ENCODE data around the gene PGD.

The PGD gene

DNA sequence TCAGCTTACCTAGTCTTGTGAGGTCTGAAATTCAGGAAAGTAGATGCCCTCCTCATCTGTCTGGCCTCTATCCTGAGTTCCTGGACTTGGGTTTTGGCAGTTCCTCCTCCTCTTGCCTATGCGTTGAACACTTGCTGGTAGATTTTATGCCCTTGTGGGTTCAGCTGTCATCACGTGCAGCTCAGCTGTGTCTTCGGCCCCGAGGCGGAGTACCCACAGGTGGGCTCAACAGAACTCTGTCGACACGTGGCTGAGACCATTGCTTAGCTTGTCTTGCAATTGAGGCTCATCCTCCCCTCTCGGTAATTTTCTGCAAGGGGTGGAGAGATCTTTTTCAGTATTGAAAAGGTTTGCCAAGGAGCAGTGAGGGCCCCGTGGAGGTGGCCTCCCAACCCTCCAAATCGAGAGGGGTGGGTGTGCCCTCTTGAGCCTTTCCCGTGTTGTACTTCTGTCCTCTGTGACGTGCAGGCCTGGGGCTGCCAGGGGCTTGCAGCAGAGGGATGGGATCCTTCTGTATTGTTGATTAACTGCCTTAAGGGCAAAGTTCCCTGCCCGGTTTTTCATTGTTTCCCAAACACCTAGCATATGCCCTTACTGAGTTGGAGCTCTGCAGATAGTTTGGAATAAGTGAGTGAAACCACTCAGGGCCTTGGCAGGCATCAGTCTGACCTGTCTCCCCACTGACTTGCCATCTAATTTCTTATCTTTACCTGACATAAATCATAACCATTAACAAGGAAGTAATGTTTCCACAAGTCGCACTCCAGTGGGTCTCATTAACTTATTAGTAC lies 34.2 kb downstream of the PGD start:
- no peak overlapping the region for H3K27ac ChIP-seq (ENCODE audit: low read depth in 2 of 2, low read length in 2 of 2)
- H3K4me3 ChIP-seq (ENCODE audit: low read length in 2 of 2), result no peak overlapping the region
- H3K27me3 ChIP-seq (ENCODE audit: control insufficient read depth in 2 of 2, insufficient read depth in 2 of 2, low read length in 2 of 2), result no peaks in the 10 kb centered on the region
- H3K4me1 ChIP-seq (ENCODE audit: control insufficient read depth in 2 of 2, insufficient read depth in 2 of 2, low read length in 2 of 2), result peaks cover 13 to 14% of the 10 kb centered on the region in 2 donors
- H3K9me3 ChIP-seq (ENCODE audit: control insufficient read depth in 2 of 2, low read length in 2 of 2), result no peaks in the 10 kb centered on the region
- no peaks in the 10 kb centered on the region for H3K36me3 ChIP-seq (ENCODE audit: control insufficient read depth in 2 of 2, insufficient read depth in 2 of 2, low read length in 2 of 2)
- H3K9ac ChIP-seq (ENCODE audit: low read depth in 1 of 2, low read length in 2 of 2), result no peak overlapping the region

DNA sequence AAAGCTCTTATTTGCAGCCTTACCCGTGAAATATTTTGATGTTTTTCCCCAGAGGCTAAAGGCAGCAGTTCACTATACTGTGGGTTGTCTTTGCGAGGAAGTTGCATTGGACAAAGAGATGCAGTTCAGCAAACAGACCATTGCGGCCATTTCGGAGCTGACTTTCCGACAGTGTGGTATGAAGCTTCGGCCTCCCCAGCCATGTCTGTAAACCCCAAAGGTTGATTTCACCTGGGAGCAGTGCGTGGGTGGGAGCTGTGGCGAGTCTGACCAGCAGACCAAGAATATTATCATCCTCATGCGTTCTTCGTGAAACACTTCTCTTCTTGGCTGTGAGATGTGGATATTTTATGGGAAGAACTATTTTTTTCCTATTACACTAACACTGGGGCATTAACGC lies 34.9 kb downstream of the PGD start:
- H3K9me3 ChIP-seq (ENCODE audit: control insufficient read depth in 2 of 2, low read length in 2 of 2), result no peaks in the 10 kb centered on the region
- peaks cover 13 to 14% of the 10 kb centered on the region in 2 donors for H3K4me1 ChIP-seq (ENCODE audit: control insufficient read depth in 2 of 2, insufficient read depth in 2 of 2, low read length in 2 of 2)
- H3K36me3 ChIP-seq (ENCODE audit: control insufficient read depth in 2 of 2, insufficient read depth in 2 of 2, low read length in 2 of 2), result no peaks in the 10 kb centered on the region
- H3K4me3 ChIP-seq (ENCODE audit: low read length in 2 of 2), result no peak overlapping the region
- H3K27me3 ChIP-seq (ENCODE audit: control insufficient read depth in 2 of 2, insufficient read depth in 2 of 2, low read length in 2 of 2), result no peaks in the 10 kb centered on the region
- H3K9ac ChIP-seq (ENCODE audit: low read depth in 1 of 2, low read length in 2 of 2), result no peak overlapping the region
- no peak overlapping the region for H3K27ac ChIP-seq (ENCODE audit: low read depth in 2 of 2, low read length in 2 of 2)

DNA sequence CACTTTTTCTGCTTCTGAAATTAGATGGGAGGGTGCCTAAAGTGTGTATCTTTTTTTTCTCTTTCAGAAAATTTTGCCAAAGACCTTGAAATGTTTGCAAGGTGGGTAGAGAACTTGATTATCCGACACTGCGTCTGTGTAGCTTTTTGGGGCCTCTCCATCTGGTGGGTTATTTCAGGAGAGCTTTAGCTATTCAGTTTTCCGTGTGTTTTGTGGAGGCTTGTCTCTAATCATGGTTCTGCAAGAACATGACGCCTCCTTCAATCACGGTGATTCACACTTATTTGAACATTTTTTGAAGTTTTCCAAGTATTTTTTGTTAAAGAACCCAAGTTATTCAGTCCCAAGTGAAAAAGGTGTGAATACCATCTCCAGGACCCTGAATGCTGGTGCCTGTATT lies 35.7 kb downstream of the PGD start:
- Histone ChIP-seq H3K4me1 (ENCODE audit: control insufficient read depth in 2 of 2, insufficient read depth in 2 of 2, low read length in 2 of 2) (peaks cover 12 to 13% of the 10 kb centered on the region in 2 donors), H3K27ac (ENCODE audit: low read depth in 2 of 2, low read length in 2 of 2) (no peak overlapping the region), H3K36me3 (ENCODE audit: control insufficient read depth in 2 of 2, insufficient read depth in 2 of 2, low read length in 2 of 2) (no peaks in the 10 kb centered on the region), H3K9me3 (ENCODE audit: control insufficient read depth in 2 of 2, low read length in 2 of 2) (no peaks in the 10 kb centered on the region), H3K9ac (ENCODE audit: low read depth in 1 of 2, low read length in 2 of 2) (no peak overlapping the region), H3K4me3 (ENCODE audit: low read length in 2 of 2) (no peak overlapping the region), H3K27me3 (ENCODE audit: control insufficient read depth in 2 of 2, insufficient read depth in 2 of 2, low read length in 2 of 2) (no peaks in the 10 kb centered on the region)

DNA sequence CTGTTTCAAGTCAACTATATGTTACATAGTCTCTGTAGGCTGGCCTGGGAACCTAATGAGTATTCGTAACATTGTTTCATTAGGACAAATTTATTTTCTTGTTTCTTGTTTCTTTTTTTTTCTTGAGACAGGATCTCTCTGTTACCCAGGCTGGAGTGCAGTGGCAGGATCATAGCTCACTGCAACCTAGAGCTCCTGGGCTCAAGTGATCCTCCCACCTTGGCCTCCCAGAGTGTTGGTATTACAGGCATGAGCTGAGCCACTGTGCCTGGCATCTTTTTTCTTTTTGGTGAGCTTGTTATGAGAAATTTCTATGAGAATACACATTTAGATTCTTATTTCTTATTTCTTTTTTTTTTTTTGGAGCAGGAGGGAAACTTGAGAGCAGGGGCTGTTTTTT lies 38.2 kb downstream of the PGD start:
- Histone ChIP-seq H3K4me3 (ENCODE audit: low read length in 2 of 2) (no peak overlapping the region), H3K27me3 (ENCODE audit: control insufficient read depth in 2 of 2, insufficient read depth in 2 of 2, low read length in 2 of 2) (no peaks in the 10 kb centered on the region), H3K36me3 (ENCODE audit: control insufficient read depth in 2 of 2, insufficient read depth in 2 of 2, low read length in 2 of 2) (no peaks in the 10 kb centered on the region), H3K9ac (ENCODE audit: low read depth in 1 of 2, low read length in 2 of 2) (no peak overlapping the region), H3K9me3 (ENCODE audit: control insufficient read depth in 2 of 2, low read length in 2 of 2) (no peaks in the 10 kb centered on the region), H3K4me1 (ENCODE audit: control insufficient read depth in 2 of 2, insufficient read depth in 2 of 2, low read length in 2 of 2) (no peaks in the 10 kb centered on the region), H3K27ac (ENCODE audit: low read depth in 2 of 2, low read length in 2 of 2) (no peak overlapping the region)

- Histone ChIP-seq H3K27me3 (ENCODE audit: control insufficient read depth in 2 of 2, insufficient read depth in 2 of 2, low read length in 2 of 2) (no peaks in the 10 kb centered on the region), H3K4me3 (ENCODE audit: low read length in 2 of 2) (no peak overlapping the region), H3K4me1 (ENCODE audit: control insufficient read depth in 2 of 2, insufficient read depth in 2 of 2, low read length in 2 of 2) (no peaks in the 10 kb centered on the region), H3K27ac (ENCODE audit: low read depth in 2 of 2, low read length in 2 of 2) (no peak overlapping the region), H3K9ac (ENCODE audit: low read depth in 1 of 2, low read length in 2 of 2) (no peak overlapping the region), H3K36me3 (ENCODE audit: control insufficient read depth in 2 of 2, insufficient read depth in 2 of 2, low read length in 2 of 2) (no peaks in the 10 kb centered on the region), H3K9me3 (ENCODE audit: control insufficient read depth in 2 of 2, low read length in 2 of 2) (no peaks in the 10 kb centered on the region)
Measured at GRCh38 chr1:10438677-10439163, 39.9 kb downstream of the PGD start.

- Histone ChIP-seq H3K4me3 (ENCODE audit: low read length in 2 of 2) (no peak overlapping the region), H3K27me3 (ENCODE audit: control insufficient read depth in 2 of 2, insufficient read depth in 2 of 2, low read length in 2 of 2) (no peaks in the 10 kb centered on the region), H3K4me1 (ENCODE audit: control insufficient read depth in 2 of 2, insufficient read depth in 2 of 2, low read length in 2 of 2) (no peaks in the 10 kb centered on the region), H3K9me3 (ENCODE audit: control insufficient read depth in 2 of 2, low read length in 2 of 2) (no peaks in the 10 kb centered on the region), H3K36me3 (ENCODE audit: control insufficient read depth in 2 of 2, insufficient read depth in 2 of 2, low read length in 2 of 2) (no peaks in the 10 kb centered on the region), H3K27ac (ENCODE audit: low read depth in 2 of 2, low read length in 2 of 2) (no peak overlapping the region), H3K9ac (ENCODE audit: low read depth in 1 of 2, low read length in 2 of 2) (no peak overlapping the region)
Measured at GRCh38 chr1:10440305-10440704, 41.4 kb downstream of the PGD start.

GRCh38 chr1:10440794-10441193 lies 41.9 kb downstream of the PGD start:
- H3K4me3 ChIP-seq (ENCODE audit: low read length in 2 of 2), result no peak overlapping the region
- no peak overlapping the region for H3K9ac ChIP-seq (ENCODE audit: low read depth in 1 of 2, low read length in 2 of 2)
- H3K9me3 ChIP-seq (ENCODE audit: control insufficient read depth in 2 of 2, low read length in 2 of 2), result no peaks in the 10 kb centered on the region
- no peaks in the 10 kb centered on the region for H3K27me3 ChIP-seq (ENCODE audit: control insufficient read depth in 2 of 2, insufficient read depth in 2 of 2, low read length in 2 of 2)
- H3K4me1 ChIP-seq (ENCODE audit: control insufficient read depth in 2 of 2, insufficient read depth in 2 of 2, low read length in 2 of 2), result no peaks in the 10 kb centered on the region
- H3K36me3 ChIP-seq (ENCODE audit: control insufficient read depth in 2 of 2, insufficient read depth in 2 of 2, low read length in 2 of 2), result no peaks in the 10 kb centered on the region
- H3K27ac ChIP-seq (ENCODE audit: low read depth in 2 of 2, low read length in 2 of 2), result no peak overlapping the region

- Histone ChIP-seq H3K9ac (ENCODE audit: low read depth in 1 of 2, low read length in 2 of 2) (no peak overlapping the region), H3K4me1 (ENCODE audit: control insufficient read depth in 2 of 2, insufficient read depth in 2 of 2, low read length in 2 of 2) (no peaks in the 10 kb centered on the region), H3K27me3 (ENCODE audit: control insufficient read depth in 2 of 2, insufficient read depth in 2 of 2, low read length in 2 of 2) (no peaks in the 10 kb centered on the region), H3K4me3 (ENCODE audit: low read length in 2 of 2) (no peak overlapping the region), H3K9me3 (ENCODE audit: control insufficient read depth in 2 of 2, low read length in 2 of 2) (no peaks in the 10 kb centered on the region), H3K36me3 (ENCODE audit: control insufficient read depth in 2 of 2, insufficient read depth in 2 of 2, low read length in 2 of 2) (peaks cover 0 to 2% of the 10 kb centered on the region in 2 donors), H3K27ac (ENCODE audit: low read depth in 2 of 2, low read length in 2 of 2) (no peak overlapping the region)
Measured at GRCh38 chr1:10444248-10444647, 45.4 kb downstream of the PGD start.

DNA sequence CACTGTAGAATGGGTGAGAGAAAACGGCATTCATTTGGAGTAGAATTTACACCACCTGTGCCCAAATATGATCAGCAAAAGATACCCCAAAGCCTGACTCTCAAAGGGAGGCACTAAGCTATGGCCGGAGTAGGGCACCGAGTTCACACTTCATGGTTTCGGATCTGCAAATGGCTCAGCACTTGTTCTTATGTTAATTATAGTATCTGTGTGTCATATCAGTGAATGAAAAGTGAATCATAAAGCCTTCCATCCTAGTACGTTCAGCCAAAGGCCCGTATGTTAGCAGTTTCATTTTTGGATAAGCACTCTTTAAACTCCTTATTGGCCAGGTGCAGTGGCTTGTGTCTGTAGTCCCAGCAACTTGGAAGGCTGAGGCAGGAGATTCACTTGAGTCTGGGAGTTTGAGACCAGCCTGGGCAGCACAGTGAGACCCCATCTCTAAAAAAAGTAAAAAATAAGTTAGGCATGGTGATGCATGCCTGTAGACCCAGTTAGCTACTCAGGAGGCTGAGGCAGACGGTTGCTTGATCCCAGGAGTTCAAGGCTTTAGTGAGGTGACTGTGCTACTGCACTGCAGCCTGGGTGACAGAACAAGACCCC lies 46.0 kb downstream of the PGD start:
- Histone ChIP-seq H3K4me3 (ENCODE audit: low read length in 2 of 2) (no peak overlapping the region), H3K4me1 (ENCODE audit: control insufficient read depth in 2 of 2, insufficient read depth in 2 of 2, low read length in 2 of 2) (no peaks in the 10 kb centered on the region), H3K27me3 (ENCODE audit: control insufficient read depth in 2 of 2, insufficient read depth in 2 of 2, low read length in 2 of 2) (no peaks in the 10 kb centered on the region), H3K36me3 (ENCODE audit: control insufficient read depth in 2 of 2, insufficient read depth in 2 of 2, low read length in 2 of 2) (peaks cover 0 to 2% of the 10 kb centered on the region in 2 donors), H3K27ac (ENCODE audit: low read depth in 2 of 2, low read length in 2 of 2) (no peak overlapping the region), H3K9me3 (ENCODE audit: control insufficient read depth in 2 of 2, low read length in 2 of 2) (no peaks in the 10 kb centered on the region), H3K9ac (ENCODE audit: low read depth in 1 of 2, low read length in 2 of 2) (no peak overlapping the region)

DNA sequence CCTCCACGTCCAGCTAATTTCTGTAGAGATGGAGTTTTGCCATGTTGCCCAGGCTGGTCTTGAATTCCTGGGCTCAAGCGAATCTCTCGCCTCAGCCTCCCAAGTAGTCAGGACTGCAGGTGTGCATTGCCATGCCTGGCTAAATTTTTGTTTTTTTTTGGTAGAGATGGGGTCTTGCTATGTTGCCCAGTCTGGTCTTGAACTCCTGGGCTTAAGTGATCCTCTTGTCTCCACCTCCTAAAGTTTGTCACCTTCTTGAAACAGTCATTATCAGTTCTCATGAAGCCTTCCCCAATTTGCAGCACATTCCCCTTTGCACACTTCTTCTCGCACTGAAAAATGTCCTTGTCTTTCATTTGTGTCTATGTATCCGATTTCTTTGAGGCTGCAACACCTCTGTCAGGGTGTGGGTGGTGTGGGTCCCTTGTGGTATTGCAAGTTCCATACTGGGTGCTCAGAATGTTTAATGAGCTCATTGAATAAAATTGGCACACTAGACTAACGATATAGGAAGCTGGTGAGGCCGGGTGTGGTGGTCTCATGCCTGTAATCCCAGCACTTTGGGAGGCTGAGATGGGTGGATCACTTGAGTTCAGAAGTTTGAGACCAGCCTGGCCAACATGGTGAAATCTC lies 48.0 kb downstream of the PGD start:
- Histone ChIP-seq H3K27ac (ENCODE audit: low read depth in 2 of 2, low read length in 2 of 2) (no peak overlapping the region), H3K36me3 (ENCODE audit: control insufficient read depth in 2 of 2, insufficient read depth in 2 of 2, low read length in 2 of 2) (peaks cover 0 to 2% of the 10 kb centered on the region in 2 donors), H3K4me1 (ENCODE audit: control insufficient read depth in 2 of 2, insufficient read depth in 2 of 2, low read length in 2 of 2) (no peaks in the 10 kb centered on the region), H3K4me3 (ENCODE audit: low read length in 2 of 2) (no peak overlapping the region), H3K9ac (ENCODE audit: low read depth in 1 of 2, low read length in 2 of 2) (no peak overlapping the region), H3K9me3 (ENCODE audit: control insufficient read depth in 2 of 2, low read length in 2 of 2) (no peaks in the 10 kb centered on the region), H3K27me3 (ENCODE audit: control insufficient read depth in 2 of 2, insufficient read depth in 2 of 2, low read length in 2 of 2) (no peaks in the 10 kb centered on the region)
